Esophagus muscularis mucosa (tissue), 4 donors: ENCODE measurements around the gene ECEL1. TPM values are rescaled to one million over a fixed set of nuclear protein-coding genes. Genes with fewer than 3 reads are reported as not detected.

Experiments used
- DNase-seq: peaks from one replicate; pipeline ENCODE4 v3.0.0-alpha.2; 2017; ENCODE audit errors: extremely low spot score
- H3K27ac ChIP-seq, 4 donors: fragments of 200-600 bp; sonication (generic); replicated peaks in 1 of 4; 1 replicate in 3 of 4; 2 replicates in 1 of 4; pipeline ENCODE4 v1.5.1; 2016 to 2019; ENCODE audit warnings: mild to moderate bottlenecking in 1 of 4
- H3K27me3 ChIP-seq, 4 donors: fragments of 200-600 bp; sonication (generic); one replicate each; pipeline versions ENCODE4 v1.5.1 to v1.6.0; 2016 to 2019
- H3K36me3 ChIP-seq, 4 donors: fragments of 200-600 bp; sonication (generic); one replicate each; pipeline ENCODE4 v1.5.1; 2016 to 2019
- H3K4me1 ChIP-seq, 4 donors: fragments of 200-600 bp; sonication (generic); one replicate each; pipeline ENCODE4 v1.5.1; 2016 to 2019
- H3K4me3 ChIP-seq, 4 donors: fragments of 200-600 bp; sonication (generic); 1 replicate in 2 of 4; 2 replicates in 2 of 4; pipeline ENCODE4 v1.5.1; 2016 to 2019; ENCODE audit warnings: mild to moderate bottlenecking in 4 of 4, moderate library complexity in 1 of 4
- H3K9me3 ChIP-seq, 4 donors: fragments of 200-600 bp; sonication (generic); 1 replicate in 3 of 4; 2 replicates in 1 of 4; pipeline ENCODE4 v1.5.1; 2016 to 2019
- CTCF ChIP-seq, 3 experiments: fragments of 200-600 bp in 2 of 3; fragments of 450-650 bp in 1 of 3; sonication (generic) in 2 of 3; IDR thresholded peaks; one replicate each; pipeline ENCODE4 v1.5.1; 2017 to 2019; ENCODE audit warnings: antibody characterized with exemption in 3 of 3, mild to moderate bottlenecking in 2 of 3, moderate library complexity in 1 of 3
- EP300 ChIP-seq: sonication (generic); formaldehyde crosslinking; IDR thresholded peaks from one replicate; pipeline ENCODE4 v1.6.1; 2017; ENCODE audit warnings: antibody characterized with exemption
- POLR2A ChIP-seq: fragments of 450-650 bp; IDR thresholded peaks from one replicate; pipeline ENCODE4 v1.6.1; 2017; ENCODE audit warnings: antibody characterized with exemption, moderate library complexity, mild to moderate bottlenecking, low read depth
- POLR2AphosphoS5 ChIP-seq, 2 donors: sonication (generic); formaldehyde crosslinking; IDR thresholded peaks; one replicate each; pipeline ENCODE4 v1.6.1; 2017; ENCODE audit warnings: antibody characterized with exemption in 2 of 2
- WGBS: methylation state at CpG from one replicate; pipeline ENCODE4 v1.1.5; 2018; 5-methylcytosine and 5-hydroxymethylcytosine counted together
- intact Hi-C: fragments of 100-400 bp; cut with DNase I; formaldehyde crosslinking; loops from one replicate; pipeline ENCODE4 v1.15.1; 2023
- total RNA-seq, 4 donors: library from RNA; depleted of rRNA; stranded (reverse); fragments of >200 nt; gene quantifications; one replicate each; pipeline versions ENCODE4 v1.1.0 to v1.2.1, GENCODE V29; 2016

Gene ECEL1
- total RNA-seq, 4 donors from 2014 or later = 0.66 to 1.6 (median 1.4) TPM; not detected in 1

- intact Hi-C loops = no loop called here
- Histone ChIP-seq H3K36me3 (no peaks in the 10 kb centered on the region), H3K27ac (no peak overlapping the region), H3K4me1 (no peaks in the 10 kb centered on the region), H3K4me3 (no peak overlapping the region), H3K9me3 (no peaks in the 10 kb centered on the region), H3K27me3 (peaks cover 0 to 41% (median under 1%) of the 10 kb centered on the region in 4 donors)
- no peak for DNase-seq
- 92% methylated on average over 11 of the region's 18 CpGs for WGBS
- TF ChIP-seq POLR2AphosphoS5 (IDR thresholded peaks at IDR 0.05) = no peak
Observed at GRCh38 chr2:232463701-232464543, 23.7 kb downstream of the ECEL1 start.

- peaks cover 0 to 70% (median 3%) of the 10 kb centered on the region in 4 donors for H3K27me3 ChIP-seq
- WGBS = 64% methylated on average over 2 of the region's 2 CpGs
- no peaks in the 10 kb centered on the region for H3K36me3 ChIP-seq
- H3K27ac ChIP-seq = no peak overlapping the region
- DNase-seq = no peak
- intact Hi-C loops = no loop called here
- no peaks in the 10 kb centered on the region for H3K4me1 ChIP-seq
- H3K9me3 ChIP-seq = no peaks in the 10 kb centered on the region
- no peak for TF ChIP-seq POLR2AphosphoS5 (IDR thresholded peaks at IDR 0.05)
- no peak overlapping the region for H3K4me3 ChIP-seq
Observed at GRCh38 chr2:232460171-232460570, 27.5 kb downstream of the ECEL1 start.

GRCh38 chr2:232459419-232460035 lies 28.1 kb downstream of the ECEL1 start:
- Histone ChIP-seq H3K27ac (no peak overlapping the region), H3K4me3 (no peak overlapping the region), H3K27me3 (peaks cover 0 to 63% (median 3%) of the 10 kb centered on the region in 4 donors), H3K9me3 (no peaks in the 10 kb centered on the region), H3K36me3 (no peaks in the 10 kb centered on the region), H3K4me1 (no peaks in the 10 kb centered on the region)
- intact Hi-C loops = no loop called here
- 84% methylated on average over 3 of the region's 11 CpGs for WGBS
- DNase-seq = no peak
- TF ChIP-seq POLR2A (no peak), EP300 (no peak), POLR2AphosphoS5 (IDR thresholded peaks at IDR 0.05) (no peak), CTCF (IDR thresholded peaks at IDR 0.05) (no peak)

GRCh38 chr2:232458661-232459418 lies 28.8 kb downstream of the ECEL1 start:
- no peak overlapping the region for H3K27ac ChIP-seq
- H3K4me3 ChIP-seq = no peak overlapping the region
- H3K36me3 ChIP-seq = no peaks in the 10 kb centered on the region
- intact Hi-C loops = no loop called here
- WGBS = 52% methylated on average over 31 of the region's 56 CpGs
- peaks cover 0 to 57% (median 3%) of the 10 kb centered on the region in 4 donors for H3K27me3 ChIP-seq
- TF ChIP-seq POLR2A = no peak
- no peak for TF ChIP-seq EP300
- no peak for TF ChIP-seq POLR2AphosphoS5 (IDR thresholded peaks at IDR 0.05)
- TF ChIP-seq CTCF (IDR thresholded peaks at IDR 0.05) = no peak
- DNase-seq = no peak
- no peaks in the 10 kb centered on the region for H3K9me3 ChIP-seq
- H3K4me1 ChIP-seq = no peaks in the 10 kb centered on the region

GRCh38 chr2:232458051-232458660 lies 29.5 kb downstream of the ECEL1 start:
- WGBS = 81% methylated on average over 21 of the region's 25 CpGs
- no peaks in the 10 kb centered on the region for H3K36me3 ChIP-seq
- intact Hi-C loops = no loop called here
- H3K4me1 ChIP-seq = no peaks in the 10 kb centered on the region
- peaks cover 0 to 53% (median 3%) of the 10 kb centered on the region in 4 donors for H3K27me3 ChIP-seq
- no peak overlapping the region for H3K4me3 ChIP-seq
- no peak overlapping the region for H3K27ac ChIP-seq
- no peaks in the 10 kb centered on the region for H3K9me3 ChIP-seq
- TF ChIP-seq EP300 (no peak), POLR2AphosphoS5 (IDR thresholded peaks at IDR 0.05) (no peak)
- no peak for DNase-seq
